ENCODE measurements around the gene ZNF512.
"Not testable (repeated sequence)": the region's sequence is repeated elsewhere in the genome, so short reads cannot be mapped to it uniquely, and the experiment has no call there.

Gene ZNF512

DNA sequence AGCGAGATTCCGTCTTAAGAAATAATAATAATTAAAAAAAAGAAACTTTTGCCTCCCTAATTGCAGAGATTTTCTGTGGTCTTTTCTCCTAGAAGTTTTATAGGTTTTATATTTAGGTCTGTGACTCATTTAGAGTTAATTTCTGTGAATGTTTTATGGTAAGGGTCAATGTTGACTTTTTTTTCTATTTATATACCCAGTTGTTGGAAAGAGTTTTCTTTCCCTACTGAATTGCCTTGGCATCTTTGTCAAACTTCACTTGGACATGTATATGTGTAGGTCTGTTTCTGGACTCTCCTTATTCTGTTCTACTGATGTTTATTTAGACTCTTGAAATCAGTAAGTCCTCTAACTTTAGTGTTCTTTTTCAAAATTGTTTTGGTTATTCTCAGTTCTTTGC, 5.5 kb downstream of the ZNF512 start:
- no peak for FAIRE-seq
- no peak for DNase-seq (ENCODE audit: insufficient read length)

DNA sequence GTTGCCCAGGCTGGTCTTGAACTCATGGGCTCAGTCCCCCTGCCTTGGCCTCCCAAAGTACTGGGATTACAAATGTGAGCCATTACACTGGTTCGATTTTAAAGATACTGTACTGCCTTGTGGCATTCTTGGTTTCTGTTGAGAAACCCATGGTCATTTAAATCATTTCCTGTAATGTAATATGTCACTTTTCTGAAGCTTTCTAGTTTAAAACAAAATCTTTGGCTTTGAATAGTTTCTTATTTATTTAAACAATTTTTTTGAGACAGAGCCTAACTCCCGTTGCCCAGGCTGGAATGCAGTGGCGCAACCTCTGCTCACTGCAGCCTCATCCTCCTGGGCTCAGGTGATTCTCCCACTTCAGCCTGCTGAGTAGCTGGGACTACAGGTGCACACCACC, 8.9 kb downstream of the ZNF512 start:
- TF ChIP-seq POLR2AphosphoS5 (IDR thresholded peaks at IDR 0.05; ENCODE audit: low read depth, low read length) (no peak), POLR2A (IDR thresholded peaks at IDR 0.05; ENCODE audit: low read depth, low read length) (no peak), TAF1 (IDR thresholded peaks at IDR 0.05; ENCODE audit: borderline replicate concordance, low read depth, low read length) (no peak)
- DNase-seq (ENCODE audit: insufficient read length) (no peak), FAIRE-seq (no peak)

More for the DNA sequence above, 5.5 kb downstream of the ZNF512 start:
- TF ChIP-seq POLR2AphosphoS5 (IDR thresholded peaks at IDR 0.05; ENCODE audit: low read depth, low read length) (no peak), TAF1 (IDR thresholded peaks at IDR 0.05; ENCODE audit: borderline replicate concordance, low read depth, low read length) (no peak), POLR2A (IDR thresholded peaks at IDR 0.05; ENCODE audit: low read depth, low read length) (no peak)

DNA sequence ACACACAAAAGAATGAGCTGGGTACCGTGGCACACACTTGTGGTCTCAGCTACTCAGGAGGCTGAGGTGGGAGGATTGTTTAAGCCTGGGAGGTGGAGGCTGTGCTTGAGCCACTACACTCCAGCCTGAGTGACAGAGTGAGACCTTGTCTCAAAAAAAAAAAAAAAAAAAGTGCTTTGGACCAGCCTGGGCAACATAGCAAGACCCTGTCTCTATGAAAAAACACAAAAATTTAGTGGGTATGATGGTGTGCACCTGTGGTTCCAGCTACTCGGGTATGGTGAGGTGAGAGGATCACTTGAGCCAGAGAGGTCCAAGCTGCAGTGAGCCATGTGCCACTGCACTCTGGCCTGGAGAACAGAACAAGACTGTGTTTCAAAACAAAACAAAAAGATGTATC, 10.4 kb downstream of the ZNF512 start:
- DNase-seq (ENCODE audit: insufficient read length) (no peak), FAIRE-seq (no peak)
- no peak for TF ChIP-seq TAF1 (IDR thresholded peaks at IDR 0.05; ENCODE audit: borderline replicate concordance, low read depth, low read length)
- TF ChIP-seq POLR2A (IDR thresholded peaks at IDR 0.05; ENCODE audit: low read depth, low read length): no peak
- no peak for TF ChIP-seq POLR2AphosphoS5 (IDR thresholded peaks at IDR 0.05; ENCODE audit: low read depth, low read length)

DNA sequence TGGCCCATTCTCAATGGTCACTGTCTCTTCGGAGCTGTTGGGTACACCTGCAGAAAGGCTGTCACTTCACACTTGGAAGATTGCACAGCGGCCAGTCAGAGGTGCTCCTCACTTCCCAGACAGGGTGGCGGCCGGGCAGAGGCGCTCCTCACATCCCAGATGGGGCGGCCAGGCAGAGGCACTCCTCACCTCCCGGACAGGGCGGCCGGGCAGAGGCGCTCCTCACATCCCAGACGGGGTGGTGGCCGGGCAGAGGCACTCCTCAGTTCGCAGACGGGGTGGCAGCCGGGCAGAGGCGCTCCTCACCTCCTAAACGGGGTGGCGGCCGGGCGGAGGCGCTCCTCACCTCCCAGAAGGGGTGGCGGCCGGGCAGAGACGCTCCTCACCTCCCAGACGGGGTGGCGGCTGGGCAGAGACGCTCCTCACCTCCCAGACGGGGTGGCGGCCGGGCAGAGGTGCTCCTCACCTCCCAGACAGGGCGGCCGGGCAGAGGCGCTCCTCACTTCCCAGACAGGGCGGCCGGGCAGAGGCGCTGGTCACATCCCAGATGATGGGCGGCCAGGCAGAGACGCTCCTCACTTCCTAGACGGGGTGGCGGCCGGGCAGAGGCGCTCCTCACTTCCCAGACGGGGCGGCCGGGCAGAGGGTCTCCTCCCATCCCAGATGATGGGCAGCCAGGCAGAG, 11.3 kb downstream of the ZNF512 start:
- DNase-seq (ENCODE audit: insufficient read length); FAIRE-seq: not testable (repeated sequence)

DNA sequence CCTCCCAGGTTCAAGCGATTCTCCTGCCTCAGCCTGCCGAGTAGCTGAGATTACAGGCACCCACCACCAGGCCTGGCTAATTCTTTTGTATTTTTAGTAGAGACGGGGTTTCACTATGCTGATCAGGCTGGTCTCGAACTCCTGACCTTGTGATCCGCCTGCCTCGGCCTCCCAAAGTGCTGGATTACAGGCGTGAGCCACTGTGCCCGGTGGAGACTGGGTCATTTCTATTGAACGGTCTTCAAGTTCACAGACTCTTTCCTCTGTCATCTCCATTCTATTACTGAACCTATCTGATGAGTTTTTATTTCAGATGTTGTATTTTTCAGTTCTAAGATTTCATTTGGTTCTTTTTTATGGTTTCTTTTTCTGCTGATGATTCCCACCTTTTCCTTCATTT, 12.6 kb downstream of the ZNF512 start:
- not testable (repeated sequence) for FAIRE-seq; DNase-seq (ENCODE audit: insufficient read length)

DNA sequence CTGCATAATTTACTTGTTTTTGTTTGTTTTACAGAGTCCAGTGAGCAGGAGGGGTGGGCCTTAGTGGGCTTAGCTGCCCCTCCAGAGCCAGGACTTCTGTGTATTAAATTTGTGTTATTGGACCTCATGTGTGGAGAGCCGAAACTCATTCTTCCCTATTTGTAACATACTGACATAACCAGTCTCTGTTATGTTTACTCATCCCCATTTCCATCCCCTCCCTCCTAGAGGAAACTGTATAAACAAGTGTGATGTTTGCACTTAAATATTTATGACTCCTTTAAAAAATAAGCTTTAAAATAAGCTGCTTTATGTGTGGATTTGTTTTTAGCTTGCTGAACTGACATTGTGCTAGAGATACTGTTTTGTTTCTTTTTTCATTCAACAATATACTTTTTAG, 13.8 kb downstream of the ZNF512 start:
- FAIRE-seq (no peak), DNase-seq (ENCODE audit: insufficient read length) (no peak)
- TF ChIP-seq POLR2A (IDR thresholded peaks at IDR 0.05; ENCODE audit: low read depth, low read length) (no peak), TAF1 (IDR thresholded peaks at IDR 0.05; ENCODE audit: borderline replicate concordance, low read depth, low read length) (no peak), POLR2AphosphoS5 (IDR thresholded peaks at IDR 0.05; ENCODE audit: low read depth, low read length) (no peak)

DNA sequence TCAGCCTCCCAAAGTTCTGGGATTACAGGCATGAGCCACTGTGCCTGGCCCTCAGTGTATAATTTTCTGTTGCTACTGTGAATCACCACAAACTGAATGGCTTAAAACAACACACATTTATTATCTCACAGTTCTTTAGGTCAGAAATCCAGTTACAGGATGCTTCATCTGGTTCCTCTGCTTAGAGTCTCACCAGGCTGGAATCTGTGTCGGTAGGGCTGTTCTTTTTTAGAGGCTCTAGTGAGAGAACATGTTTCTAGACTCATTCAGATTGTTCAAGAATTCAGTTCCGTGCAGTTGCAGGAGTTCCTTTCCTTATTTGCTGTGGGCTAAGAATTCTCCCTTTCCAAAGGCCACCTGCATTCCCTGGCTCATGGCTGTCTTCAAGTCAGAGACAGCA, 23.8 kb downstream of the ZNF512 start:
- DNase-seq (ENCODE audit: insufficient read length) (no peak), FAIRE-seq (no peak)
- TF ChIP-seq TAF1 (IDR thresholded peaks at IDR 0.05; ENCODE audit: borderline replicate concordance, low read depth, low read length): no peak
- no peak for TF ChIP-seq POLR2AphosphoS5 (IDR thresholded peaks at IDR 0.05; ENCODE audit: low read depth, low read length)
- TF ChIP-seq POLR2A (IDR thresholded peaks at IDR 0.05; ENCODE audit: low read depth, low read length): no peak

DNA sequence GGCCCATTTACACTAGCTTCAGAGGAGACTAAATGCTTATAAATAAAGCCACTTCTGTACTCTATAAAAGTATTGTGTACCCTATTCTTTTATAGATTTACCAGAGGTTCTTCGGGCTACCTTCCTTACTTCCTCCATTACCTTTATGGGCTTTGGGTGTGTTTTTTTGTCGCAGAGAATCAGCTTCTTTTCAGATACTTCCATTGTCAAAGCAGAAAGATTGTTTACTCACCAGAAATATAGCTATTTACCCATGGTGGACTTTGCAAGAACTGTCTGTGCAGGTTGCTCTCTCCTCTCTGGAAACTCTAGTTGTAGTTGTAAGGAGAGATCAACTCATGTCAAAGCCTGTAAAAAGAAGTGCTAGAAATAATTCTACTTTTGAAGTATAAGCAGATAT, 31.1 kb downstream of the ZNF512 start:
- DNase-seq (ENCODE audit: insufficient read length) (no peak), FAIRE-seq (no peak)
- TF ChIP-seq TAF1 (IDR thresholded peaks at IDR 0.05; ENCODE audit: borderline replicate concordance, low read depth, low read length) (no peak), POLR2AphosphoS5 (IDR thresholded peaks at IDR 0.05; ENCODE audit: low read depth, low read length) (no peak)

DNA sequence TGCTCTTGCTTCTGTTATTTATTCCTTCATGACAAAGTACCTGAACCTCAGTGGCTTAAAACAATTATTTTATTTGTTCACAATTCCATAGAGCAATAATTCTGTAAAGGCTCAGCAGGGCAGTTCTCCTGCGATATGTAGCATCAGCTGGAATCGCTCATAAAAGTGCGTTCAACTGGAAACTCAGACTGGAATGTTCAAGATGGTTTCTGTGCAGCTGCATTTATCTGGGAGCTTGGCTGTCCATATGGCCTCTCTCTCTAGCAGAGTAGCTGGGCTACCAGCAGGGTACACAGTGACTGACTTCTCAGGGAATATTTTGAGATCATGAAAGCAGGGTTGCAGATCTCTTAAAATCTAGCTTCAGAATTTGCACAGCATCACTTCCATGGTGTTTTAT, 32.5 kb downstream of the ZNF512 start:
- no peak for TF ChIP-seq POLR2AphosphoS5 (IDR thresholded peaks at IDR 0.05; ENCODE audit: low read depth, low read length)
- no peak for TF ChIP-seq POLR2A (IDR thresholded peaks at IDR 0.05; ENCODE audit: low read depth, low read length)
- no peak for TF ChIP-seq TAF1 (IDR thresholded peaks at IDR 0.05; ENCODE audit: borderline replicate concordance, low read depth, low read length)
- no peak for FAIRE-seq
- no peak for DNase-seq (ENCODE audit: insufficient read length)

DNA sequence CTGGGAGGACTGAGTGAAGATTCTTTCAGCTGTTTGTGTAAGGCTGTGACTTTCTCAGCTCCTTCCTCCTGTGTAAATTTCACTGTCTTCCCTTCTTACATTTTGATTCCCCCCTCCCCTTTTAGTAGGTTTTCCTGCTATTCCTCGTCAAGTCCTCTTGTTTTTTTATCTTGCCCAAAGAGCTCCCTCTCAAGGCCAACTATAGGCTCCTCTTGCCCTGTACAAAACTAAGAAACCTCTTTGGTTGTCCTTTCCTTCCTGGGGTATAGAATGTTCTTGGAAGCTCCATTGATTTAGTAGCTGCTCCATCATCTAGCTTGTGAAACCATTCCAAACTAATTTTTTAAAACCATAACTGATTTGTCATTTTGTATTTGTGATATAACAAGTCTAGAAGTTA, 38.7 kb downstream of the ZNF512 start:
- TF ChIP-seq POLR2AphosphoS5 (IDR thresholded peaks at IDR 0.05; ENCODE audit: low read depth, low read length) (no peak), POLR2A (IDR thresholded peaks at IDR 0.05; ENCODE audit: low read depth, low read length) (no peak), TAF1 (IDR thresholded peaks at IDR 0.05; ENCODE audit: borderline replicate concordance, low read depth, low read length) (no peak)
- FAIRE-seq (no peak), DNase-seq (ENCODE audit: insufficient read length) (no peak)

DNA sequence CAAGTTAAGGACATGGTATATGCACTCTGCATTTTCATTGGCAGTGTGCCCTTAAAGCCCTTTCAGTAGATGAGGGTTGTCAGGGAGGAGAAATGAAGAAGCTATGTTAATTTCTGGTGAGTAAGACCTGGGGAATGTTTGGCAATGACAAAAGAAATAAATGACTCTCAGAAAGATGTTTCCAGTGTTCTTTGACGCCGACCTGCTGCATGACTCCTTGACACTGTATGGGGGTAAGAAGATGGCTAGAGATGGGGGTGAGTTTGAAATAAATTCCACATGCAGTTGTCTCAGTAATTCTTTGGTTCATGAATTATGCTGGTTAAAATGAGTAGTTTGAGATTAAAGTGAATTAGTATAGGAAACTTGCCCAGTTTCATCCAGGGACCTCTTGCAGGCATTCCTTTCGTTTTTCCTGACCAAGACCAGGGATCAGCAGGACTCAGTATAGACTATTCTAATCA, 40.1 kb downstream of the ZNF512 start:
- TF ChIP-seq TAF1 (IDR thresholded peaks at IDR 0.05; ENCODE audit: borderline replicate concordance, low read depth, low read length) (no peak), POLR2AphosphoS5 (IDR thresholded peaks at IDR 0.05; ENCODE audit: low read depth, low read length) (no peak), POLR2A (IDR thresholded peaks at IDR 0.05; ENCODE audit: low read depth, low read length) (no peak)
- FAIRE-seq (no peak), DNase-seq (ENCODE audit: insufficient read length) (no peak)

DNA sequence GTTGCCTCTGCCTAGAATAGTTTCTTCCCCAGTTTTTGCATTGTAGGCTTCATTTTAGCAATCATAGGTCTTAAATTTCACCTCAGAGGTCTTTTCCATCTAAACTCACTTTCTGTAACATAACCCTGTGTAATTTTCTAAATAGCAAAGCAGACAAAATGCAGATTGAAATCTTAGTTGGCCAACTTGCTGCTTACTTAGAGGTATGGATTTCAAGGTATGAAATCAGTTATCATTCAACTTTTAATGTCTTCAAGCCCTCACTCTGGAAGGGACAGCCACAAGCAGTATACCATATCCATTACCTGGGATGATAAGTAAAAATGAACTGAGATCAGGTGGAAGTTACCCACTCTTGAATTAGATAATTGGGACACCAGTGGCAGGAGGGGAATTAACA, 42.1 kb downstream of the ZNF512 start:
- FAIRE-seq (no peak), DNase-seq (ENCODE audit: insufficient read length) (no peak)
- TF ChIP-seq POLR2A (IDR thresholded peaks at IDR 0.05; ENCODE audit: low read depth, low read length): no peak
- no peak for TF ChIP-seq TAF1 (IDR thresholded peaks at IDR 0.05; ENCODE audit: borderline replicate concordance, low read depth, low read length)
- TF ChIP-seq POLR2AphosphoS5 (IDR thresholded peaks at IDR 0.05; ENCODE audit: low read depth, low read length): no peak

DNA sequence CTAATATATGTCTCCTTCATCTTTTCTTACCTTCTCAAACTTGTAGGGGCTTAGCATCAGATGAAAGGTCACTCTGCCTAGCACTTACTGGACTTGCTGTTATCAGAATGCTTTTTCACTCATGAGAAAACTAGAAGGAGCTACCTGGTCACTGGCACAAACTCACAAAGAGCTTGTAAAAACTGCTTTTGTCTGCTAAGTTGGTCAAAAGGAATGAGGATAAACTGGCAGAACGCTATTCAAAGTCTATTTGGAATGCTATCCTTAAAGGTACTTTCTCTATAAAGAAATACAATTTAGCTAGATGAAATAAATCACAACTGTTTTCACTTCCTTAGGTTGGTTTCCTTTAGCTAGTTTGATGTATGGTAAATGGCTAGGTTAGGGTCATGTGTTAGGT, 43.5 kb downstream of the ZNF512 start:
- not testable (repeated sequence) for FAIRE-seq; DNase-seq (ENCODE audit: insufficient read length)

DNA sequence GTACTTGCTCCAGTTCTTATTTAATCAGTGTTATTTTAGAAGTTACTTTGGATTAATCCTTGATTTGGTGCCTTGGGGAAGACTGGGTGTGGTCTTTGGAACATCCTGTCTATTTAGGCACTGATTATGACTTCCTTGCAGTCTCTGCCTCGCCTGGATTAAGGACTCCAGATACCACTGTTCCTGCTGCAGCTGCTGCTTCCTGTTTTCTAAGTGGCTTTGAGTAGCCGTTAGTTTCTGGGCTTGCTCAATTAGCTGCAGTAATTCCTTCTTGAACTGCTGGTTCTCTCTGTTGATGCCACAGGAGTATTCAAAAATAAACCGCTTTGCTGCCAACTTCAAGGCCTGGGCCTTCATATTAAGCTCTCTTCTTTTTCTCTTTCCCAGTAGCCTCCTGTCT, 44.1 kb downstream of the ZNF512 start:
- not testable (repeated sequence) for DNase-seq (ENCODE audit: insufficient read length); FAIRE-seq
